Uterus (tissue), 4 donors: ENCODE data around the gene SRCIN1. TPM values are rescaled to one million over a fixed set of nuclear protein-coding genes. Genes with fewer than 3 reads are reported as not detected.
"Not testable (repeated sequence)": the region's sequence is repeated elsewhere in the genome, so short reads cannot be mapped to it uniquely, and the experiment has no call there.

Experiments
- DNase-seq, 2 donors: peaks; one replicate each; pipeline ENCODE4 v3.0.0-alpha.2; 2019 to 2020
- H3K27ac ChIP-seq, 2 donors: fragments of 200-600 bp; sonication (generic); 1 replicate in 1 of 2; 2 replicates in 1 of 2; pipeline ENCODE4 v1.5.1; 2016 to 2018
- H3K27me3 ChIP-seq, 2 donors: fragments of 200-600 bp; sonication (generic); one replicate each; pipeline ENCODE4 v1.5.1; 2018 to 2019; ENCODE audit warnings: control low read depth in 1 of 2
- H3K36me3 ChIP-seq, 2 donors: fragments of 200-600 bp; sonication (generic); one replicate each; pipeline ENCODE4 v1.5.1; 2019; ENCODE audit warnings: control low read depth in 1 of 2
- H3K4me1 ChIP-seq, 2 donors: fragments of 200-600 bp; sonication (generic); one replicate each; pipeline ENCODE4 v1.5.1; 2018 to 2019; ENCODE audit warnings: control low read depth in 1 of 2
- H3K4me3 ChIP-seq, 2 donors: fragments of 200-600 bp; sonication (generic); 1 replicate in 1 of 2; 2 replicates in 1 of 2; pipeline ENCODE4 v1.5.1; 2018 to 2019; ENCODE audit warnings: mild to moderate bottlenecking in 1 of 2
- H3K9me3 ChIP-seq, 2 donors: fragments of 200-600 bp; sonication (generic); one replicate each; pipeline ENCODE4 v1.5.1; 2019; ENCODE audit warnings: control low read depth in 1 of 2
- CTCF ChIP-seq, 4 experiments: fragments of 200-600 bp in 2 of 4; fragments of 450-650 bp in 2 of 4; sonication (generic) in 2 of 4; IDR thresholded peaks; one replicate each; pipeline ENCODE4 v1.5.1; 2016 to 2019; ENCODE audit warnings: antibody characterized with exemption in 4 of 4, mild to moderate bottlenecking in 2 of 4, moderate library complexity in 1 of 4
- POLR2A ChIP-seq, 2 donors: fragments of 450-650 bp; IDR thresholded peaks; one replicate each; pipeline ENCODE4 v1.6.1; 2016; ENCODE audit warnings: antibody characterized with exemption in 2 of 2, mild to moderate bottlenecking in 1 of 2, moderate library complexity in 1 of 2
- intact Hi-C: fragments of 100-400 bp; cut with DNase I; formaldehyde crosslinking; loops from one replicate; pipeline ENCODE4 v1.15.1; 2023; ENCODE audit warnings: low total_unique reads
- total RNA-seq, 4 donors: library from RNA; depleted of rRNA in 3 of 4; stranded (reverse); fragments of >200 nt in 3 of 4; gene quantifications; one replicate each; pipeline versions ENCODE4 v1.1.0 to v1.2.4, GENCODE V29; 2014 to 2023
- donor health status: DM: yes; HTN: yes; CAD: no.

SRCIN1 gene
- total RNA-seq: 1 to 10 TPM in 2 of 4 donors, not detected in 2; 3.4 to 6.6 TPM

GRCh38 chr17:38605841-38606645, at the start of gene SRCIN1:
Gene SRCIN1, minus strand, starts transcription at chr17:38605952. Its CDS starts 247 bp downstream, at chr17:38605705.
- no peaks in the 10 kb centered on the region for H3K36me3 ChIP-seq
- intact Hi-C loops: no loop called here
- peaks cover 0 to 18% of the 10 kb centered on the region in 2 donors for H3K4me1 ChIP-seq
- H3K27me3 ChIP-seq: peaks cover 0 to 14% of the 10 kb centered on the region in 2 donors
- H3K9me3 ChIP-seq: no peaks in the 10 kb centered on the region
- peak within 1 kb of the TSS; percentile 30 to 36 for H3K4me3 ChIP-seq
- peak; percentile 34 to 56 for DNase-seq
- TF ChIP-seq POLR2A (IDR thresholded peaks at IDR 0.05) (no peak), CTCF (IDR thresholded peaks at IDR 0.05) (peak; percentile 19 to 66 (median 44))
- H3K27ac ChIP-seq: no peak within 1 kb of the TSS

GRCh38 chr17:38654411-38655398, 49.0 kb upstream of the SRCIN1 start:
- DNase-seq: no peak
- H3K27me3 ChIP-seq: no peaks in the 10 kb centered on the region
- intact Hi-C loops: no loop called here

GRCh38 chr17:38653679-38654078, 47.9 kb upstream of the SRCIN1 start:
- DNase-seq: no peak
- H3K4me3 ChIP-seq: no peak overlapping the region
- intact Hi-C loops: no loop called here
- TF ChIP-seq CTCF (IDR thresholded peaks at IDR 0.05) (no peak), POLR2A (IDR thresholded peaks at IDR 0.05) (no peak)
- no peaks in the 10 kb centered on the region for H3K9me3 ChIP-seq
- no peaks in the 10 kb centered on the region for H3K36me3 ChIP-seq
- H3K27me3 ChIP-seq: no peaks in the 10 kb centered on the region
- no peak overlapping the region for H3K27ac ChIP-seq
- peaks cover 0 to 7% of the 10 kb centered on the region in 2 donors for H3K4me1 ChIP-seq

More at GRCh38 chr17:38654411-38655398, 49.0 kb upstream of the SRCIN1 start:
- Histone ChIP-seq H3K27ac (no peak overlapping the region), H3K4me3 (no peak overlapping the region), H3K4me1 (peaks cover 0 to 7% of the 10 kb centered on the region in 2 donors), H3K9me3 (no peaks in the 10 kb centered on the region), H3K36me3 (no peaks in the 10 kb centered on the region)
- TF ChIP-seq POLR2A (IDR thresholded peaks at IDR 0.05) (no peak), CTCF (IDR thresholded peaks at IDR 0.05) (no peak)

GRCh38 chr17:38653230-38653629, 47.5 kb upstream of the SRCIN1 start:
- no peak for TF ChIP-seq POLR2A (IDR thresholded peaks at IDR 0.05)
- no peak for TF ChIP-seq CTCF (IDR thresholded peaks at IDR 0.05)
- H3K4me3 ChIP-seq: no peak overlapping the region
- H3K36me3 ChIP-seq: no peaks in the 10 kb centered on the region
- H3K9me3 ChIP-seq: no peaks in the 10 kb centered on the region
- intact Hi-C loops: no loop called here
- H3K4me1 ChIP-seq: peaks cover 0 to 7% of the 10 kb centered on the region in 2 donors
- no peaks in the 10 kb centered on the region for H3K27me3 ChIP-seq
- no peak overlapping the region for H3K27ac ChIP-seq
- no peak for DNase-seq

- not testable (repeated sequence) for H3K27me3 ChIP-seq, DNase-seq
These were observed 45.0 kb upstream of the SRCIN1 start for GRCh38 chr17:38650653-38651173.

More at GRCh38 chr17:38650653-38651173, 45.0 kb upstream of the SRCIN1 start:
- intact Hi-C loops, H3K4me3 ChIP-seq, H3K9me3 ChIP-seq, H3K36me3 ChIP-seq, H3K27ac ChIP-seq, H3K4me1 ChIP-seq: not testable (repeated sequence)
